Panc1 (cell line): ENCODE results near the gene CLEC4A. TPM values are rescaled to one million over a fixed set of nuclear protein-coding genes. Genes with fewer than 3 reads are reported as not detected.
"Not testable (repeated sequence)": the region's sequence is repeated elsewhere in the genome, so short reads cannot be mapped to it uniquely, and the experiment has no call there.

ENCODE experiments used
- ATAC-seq: fragments of 200-7000 bp; cut with Tn5 transposase; 2 replicates; pipeline ENCODE4 v1.9.1; 2020; ENCODE audit warnings: mild to moderate bottlenecking, moderate library complexity
- BruUV-seq: library from RNA; stranded (reverse); fragments of 400-500 nt; replicated peaks from 2 replicates; lab custom pipeline; 2021; lab: Mats Ljungman, UMichigan
- CTCF ChIA-PET: fragments of 300-600 bp; sonication (Branson Sonifier 250); formaldehyde crosslinking; loops from one replicate; lab custom pipeline; 2022; ENCODE audit warnings: antibody characterized with exemption; lab: Charles Lee
- POLR2A ChIA-PET: fragments of 300-600 bp; sonication (Branson Sonifier 250); formaldehyde crosslinking; loops from one replicate; lab custom pipeline; 2022; ENCODE audit warnings: antibody characterized with exemption; lab: Charles Lee
- DNase-seq: peaks from one replicate; pipeline ENCODE4 v3.0.0-alpha.2; 2010; ENCODE audit warnings: low read depth, low spot score
- H3K27ac ChIP-seq: 2 replicates; pipeline ENCODE4 v1.5.1; 2011; ENCODE audit warnings: mild to moderate bottlenecking, low read length, inconsistent platforms
- H3K27me3 ChIP-seq: fragments of 200-500 bp; sonication (Bioruptor generic); 2 replicates; pipeline ENCODE4 v1.6.0; 2014; ENCODE audit warnings: low read length, inconsistent platforms; ENCODE audit not compliant: control insufficient read depth, insufficient read depth
- H3K36me3 ChIP-seq: fragments of 200-500 bp; sonication (Bioruptor generic); 2 replicates; pipeline ENCODE4 v1.5.1; 2014; ENCODE audit warnings: inconsistent platforms, mild to moderate bottlenecking, low read length, moderate library complexity; ENCODE audit not compliant: control insufficient read depth, insufficient read depth
- H3K4me1 ChIP-seq: 2 replicates; pipeline ENCODE4 v1.5.1; 2011; ENCODE audit warnings: inconsistent platforms, mild to moderate bottlenecking, low read length, moderate library complexity; ENCODE audit not compliant: control insufficient read depth, insufficient read depth
- H3K4me3 ChIP-seq, 2 experiments: 2 replicates each; pipeline ENCODE4 v1.5.1; 2011 to 2012; ENCODE audit warnings: low read depth in 2 of 2, low read length in 2 of 2, mild to moderate bottlenecking in 2 of 2, inconsistent platforms in 1 of 2, moderate library complexity in 1 of 2
- H3K9me3 ChIP-seq: fragments of 200-500 bp; sonication (Bioruptor generic); 2 replicates; pipeline ENCODE4 v1.5.1; 2014; ENCODE audit warnings: low read depth, mild to moderate bottlenecking, inconsistent platforms, low read length, moderate library complexity; ENCODE audit not compliant: control insufficient read depth, insufficient read depth
- CTCF ChIP-seq: fragments of 450-650 bp; IDR thresholded peaks from 2 replicates; pipeline ENCODE4 v1.5.1; 2017; ENCODE audit warnings: mild to moderate bottlenecking
- in situ Hi-C: cut with HindIII; loops from 2 replicates; pipeline ENCODE4 v1.10.0; 2016; ENCODE audit warnings: low sequenced_read_pairs, low pct_unique_long_range_greater_than_20kb
- intact Hi-C: fragments of 100-400 bp; cut with micrococcal nuclease; formaldehyde crosslinking; loops from one replicate; pipeline ENCODE4 v1.10.0; 2022; ENCODE audit not compliant: unreplicated experiment
- total RNA-seq: library from RNA; stranded (reverse); gene quantifications from one replicate; pipeline ENCODE4 v1.2.1, GENCODE V29; 2021; ENCODE audit not compliant: unreplicated experiment

Gene CLEC4A
- total RNA-seq, 1 experiment from 2014 or later, result 0.33 TPM

DNA sequence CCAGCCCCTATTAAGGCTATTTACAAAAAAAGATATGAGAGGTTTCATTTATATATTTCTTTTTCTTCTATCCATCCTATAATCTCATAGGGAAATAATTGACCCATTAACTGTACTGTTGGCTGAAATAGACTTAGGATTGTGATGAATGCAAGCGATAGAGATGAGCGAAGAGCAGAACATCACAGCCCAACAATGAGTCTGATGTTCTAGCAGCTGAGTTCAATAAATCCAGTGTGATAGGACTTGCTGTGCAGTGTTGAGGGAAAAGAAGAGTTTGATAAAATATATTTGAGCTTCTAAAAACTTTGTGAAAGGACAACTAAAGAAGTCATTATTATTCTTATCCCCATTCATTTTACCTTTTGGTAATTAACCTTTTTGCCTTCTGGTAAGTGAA lies 49.5 kb downstream of the CLEC4A start:
- in situ Hi-C loops, BruUV-seq: not testable (repeated sequence)

DNA sequence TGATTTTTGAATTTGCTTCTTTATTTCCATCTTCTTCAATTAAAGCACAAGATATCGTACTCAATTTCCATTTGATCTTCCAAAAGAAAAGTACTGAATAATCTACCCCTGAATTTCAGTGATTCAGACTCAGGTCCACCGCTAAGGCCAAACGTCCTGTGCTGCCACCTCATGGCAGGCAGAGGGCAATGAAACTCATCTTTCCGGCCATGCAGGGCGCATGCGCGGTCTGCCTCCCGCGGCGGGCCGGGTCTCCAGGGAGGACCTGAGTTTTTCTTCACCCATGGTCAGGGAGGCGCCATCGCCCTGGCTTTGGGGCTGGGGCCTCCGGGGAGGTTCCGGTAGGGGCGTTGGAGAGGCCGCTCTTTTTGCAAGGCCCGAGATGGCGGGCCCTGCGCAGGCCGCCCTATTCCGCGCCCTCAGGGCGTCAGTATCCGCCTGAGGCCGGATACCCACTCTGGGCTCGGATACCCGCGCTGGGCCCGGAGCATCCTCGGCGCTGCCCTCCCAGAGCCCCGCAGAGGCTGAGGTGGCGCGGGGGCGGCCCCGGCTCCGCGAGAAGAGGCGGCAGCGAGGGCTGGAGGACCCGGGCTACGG lies 56.7 kb downstream of the CLEC4A start:
- peak; percentile 48; the same call in 1 of the 2 replicates for TF ChIP-seq CTCF
- H3K9me3 ChIP-seq, H3K27ac ChIP-seq, in situ Hi-C loops, ATAC-seq, H3K27me3 ChIP-seq, H3K4me1 ChIP-seq, intact Hi-C loops, H3K36me3 ChIP-seq, POLR2A ChIA-PET, BruUV-seq, DNase-seq: not testable (repeated sequence)
- CTCF ChIA-PET, result interaction anchor here (1.1 kb wide), 1 partner anchor 87 kb away, joined by 10 read pairs; no protein-coding TSS in a partner anchor
- peak overlapping the region; percentile 51 to 52 for H3K4me3 ChIP-seq

More for the DNA sequence above, 49.5 kb downstream of the CLEC4A start:
- DNase-seq, intact Hi-C loops, CTCF ChIA-PET, H3K27me3 ChIP-seq, POLR2A ChIA-PET, H3K27ac ChIP-seq, H3K36me3 ChIP-seq, H3K4me1 ChIP-seq, ATAC-seq, H3K9me3 ChIP-seq, H3K4me3 ChIP-seq: not testable (repeated sequence)

GRCh38 chr12:8181271-8181670 lies 57.9 kb downstream of the CLEC4A start:
- H3K27me3 ChIP-seq, DNase-seq, POLR2A ChIA-PET, H3K27ac ChIP-seq, H3K9me3 ChIP-seq, BruUV-seq, H3K4me3 ChIP-seq, H3K4me1 ChIP-seq, intact Hi-C loops, in situ Hi-C loops, ATAC-seq, H3K36me3 ChIP-seq: not testable (repeated sequence)
- CTCF ChIA-PET, result interaction anchor here (0.6 to 1.1 kb wide), 2 partner anchors 88 to 183 kb away, joined by 4 to 10 read pairs; no protein-coding TSS in a partner anchor

DNA sequence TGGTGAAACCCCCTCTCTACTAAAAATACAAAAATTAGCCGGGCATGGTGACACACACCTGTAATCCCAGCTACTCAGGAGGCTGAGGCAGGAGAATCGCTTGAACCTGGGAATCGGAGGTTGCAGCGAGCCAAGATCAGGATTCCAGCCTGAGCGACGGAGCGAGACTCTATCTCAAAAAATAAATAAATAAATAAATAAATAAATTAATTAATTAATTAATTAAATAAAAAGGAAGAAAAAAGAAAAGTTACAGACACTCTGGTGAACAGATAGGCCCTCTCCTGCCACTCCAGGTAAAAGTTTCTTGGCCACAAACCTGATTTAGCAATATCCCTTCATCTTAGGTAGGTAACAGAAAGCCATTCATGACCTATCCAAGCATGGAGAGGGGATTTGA lies 59.5 kb downstream of the CLEC4A start:
- H3K9me3 ChIP-seq, intact Hi-C loops, POLR2A ChIA-PET, ATAC-seq, H3K27ac ChIP-seq, BruUV-seq, H3K4me3 ChIP-seq, DNase-seq, H3K36me3 ChIP-seq, CTCF ChIA-PET, H3K4me1 ChIP-seq, H3K27me3 ChIP-seq, in situ Hi-C loops: not testable (repeated sequence)

GRCh38 chr12:8183346-8183745 lies 59.9 kb downstream of the CLEC4A start:
- CTCF ChIA-PET, ATAC-seq, BruUV-seq, H3K36me3 ChIP-seq, H3K4me1 ChIP-seq, H3K27me3 ChIP-seq, H3K9me3 ChIP-seq, DNase-seq, POLR2A ChIA-PET, H3K27ac ChIP-seq, H3K4me3 ChIP-seq, in situ Hi-C loops, intact Hi-C loops: not testable (repeated sequence)

- H3K36me3 ChIP-seq, H3K27ac ChIP-seq, H3K9me3 ChIP-seq, H3K27me3 ChIP-seq, in situ Hi-C loops, CTCF ChIA-PET, H3K4me1 ChIP-seq, POLR2A ChIA-PET, intact Hi-C loops, H3K4me3 ChIP-seq, DNase-seq, ATAC-seq, BruUV-seq: not testable (repeated sequence)
Observed at GRCh38 chr12:8184206-8184605, 60.8 kb downstream of the CLEC4A start.

DNA sequence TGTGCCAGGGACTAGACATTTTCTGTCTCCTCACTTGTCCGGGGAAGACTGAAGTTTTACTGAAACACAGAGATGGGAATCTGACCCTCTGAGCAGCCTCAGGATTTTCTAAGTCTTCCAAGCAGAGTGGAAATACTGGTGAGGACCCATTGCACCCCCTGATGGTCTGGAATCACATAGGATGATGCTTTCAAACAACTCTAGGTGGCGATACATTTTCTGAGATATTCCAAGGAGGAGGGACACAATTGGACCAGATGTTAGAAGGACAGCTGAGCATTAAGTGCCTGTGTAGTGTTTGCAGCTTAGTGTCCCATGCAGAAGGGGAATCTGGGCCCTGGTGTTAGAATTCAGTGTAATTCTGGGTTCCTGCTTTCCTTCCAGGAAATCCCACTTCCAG lies 64.7 kb downstream of the CLEC4A start:
- ATAC-seq, H3K36me3 ChIP-seq, intact Hi-C loops, POLR2A ChIA-PET, CTCF ChIA-PET, H3K4me1 ChIP-seq, H3K9me3 ChIP-seq, DNase-seq, BruUV-seq, H3K27me3 ChIP-seq, H3K4me3 ChIP-seq, in situ Hi-C loops, H3K27ac ChIP-seq: not testable (repeated sequence)
